H1 (cell line): ENCODE data around the gene MBNL2. TPM values are rescaled to one million over a fixed set of nuclear protein-coding genes. Genes with fewer than 3 reads are reported as not detected.

Experiments used
- BACH1 ChIP-seq: IDR thresholded peaks from 2 replicates; pipeline ENCODE4 v1.6.1; 2012; ENCODE audit warnings: low read length, improper control_type of control experiment
- PHF8 ChIP-seq: fragments of 200-600 bp; sonication (generic); conservative IDR thresholded peaks from 2 replicates; pipeline ENCODE4 v1.7.1; 2012; ENCODE audit warnings: low read depth, mild to moderate bottlenecking, inconsistent platforms, low read length, moderate library complexity
- polyA plus RNA-seq, 7 experiments: library from polyadenylated mRNA; depleted of rRNA in 3 of 7; stranded (reverse) in 5 of 7; unstranded in 2 of 7; fragments of >200 nt in 5 of 7; fragments of 200-250 nt in 2 of 7; gene quantifications; 1 replicate in 5 of 7; 2 replicates in 1 of 7; 4 replicates in 1 of 7; pipeline versions ENCODE4 v1.2.1 to v1.2.3, GENCODE V29; 2011 to 2013; ENCODE audit warnings: missing spikeins in 2 of 7, mixed read lengths in 2 of 7
- total RNA-seq: library from RNA; stranded (reverse); fragmentation: NEBNext Ultra II Directional; extraction: Animal tissue kit (Norgen Biotek cat#: 25700); gene quantifications from 2 replicates; pipeline ENCODE4 v1.2.1, GENCODE V29; 2021

Gene MBNL2
- total and polyA plus RNA-seq, 2 of the 8 experiments (the other 6 are each of a cell fraction or from before 2014, with no cell fraction given), result 1.0 to 2.6 TPM

GRCh38 chr13:97395447-97396136 lies 173.5 kb downstream of the MBNL2 start (continued):
- TF ChIP-seq PHF8, result no peak
- TF ChIP-seq BACH1, result no peak
